Upper lobe of left lung (tissue), 4 donors: ENCODE data around the gene IL17RB.

Experiments
- EP300 ChIP-seq, 4 donors: sonication (generic); formaldehyde crosslinking; IDR thresholded peaks; one replicate each; pipeline ENCODE4 v1.5.1; 2017; ENCODE audit warnings: antibody characterized with exemption in 4 of 4, control low read depth in 2 of 4
- POLR2A ChIP-seq, 4 donors: fragments of 450-650 bp; IDR thresholded peaks; one replicate each; pipeline ENCODE4 v1.5.1; 2016 to 2017; ENCODE audit warnings: antibody characterized with exemption in 4 of 4, mild to moderate bottlenecking in 2 of 4
- POLR2AphosphoS5 ChIP-seq, 2 donors: sonication (generic); formaldehyde crosslinking; IDR thresholded peaks; one replicate each; pipeline ENCODE4 v1.5.1; 2017; ENCODE audit warnings: antibody characterized with exemption in 2 of 2
- TF ChIP-seq, protein P1 (sequence below), 6 experiments: fragments of 450-650 bp in 4 of 6; fragments of 200-600 bp in 2 of 6; sonication (generic) in 2 of 6; IDR thresholded peaks; one replicate each; pipeline ENCODE4 v1.5.1; 2016 to 2019; ENCODE audit warnings: antibody characterized with exemption in 6 of 6

DNA sequence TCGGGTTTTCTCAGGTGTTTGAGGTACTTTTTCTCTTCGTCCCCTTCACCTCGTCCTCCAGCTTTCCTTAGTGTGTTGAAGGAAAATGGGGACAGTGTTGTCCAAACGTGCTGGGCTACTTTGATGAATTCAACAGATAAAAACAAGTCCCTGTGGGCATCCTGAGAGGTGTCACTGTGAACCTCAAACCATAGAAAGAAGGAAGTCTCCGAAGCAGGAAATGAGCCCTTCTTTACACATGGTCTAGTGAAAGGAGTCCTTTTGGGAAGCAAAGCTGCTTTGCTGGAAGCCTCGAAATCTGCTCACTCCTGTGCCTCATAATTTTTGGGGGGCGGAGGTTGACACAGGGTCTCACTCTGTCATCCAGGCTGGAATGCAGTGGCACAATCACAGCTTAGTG is 10.6 kb downstream of the IL17RB start:
- TF ChIP-seq, protein P1, sequence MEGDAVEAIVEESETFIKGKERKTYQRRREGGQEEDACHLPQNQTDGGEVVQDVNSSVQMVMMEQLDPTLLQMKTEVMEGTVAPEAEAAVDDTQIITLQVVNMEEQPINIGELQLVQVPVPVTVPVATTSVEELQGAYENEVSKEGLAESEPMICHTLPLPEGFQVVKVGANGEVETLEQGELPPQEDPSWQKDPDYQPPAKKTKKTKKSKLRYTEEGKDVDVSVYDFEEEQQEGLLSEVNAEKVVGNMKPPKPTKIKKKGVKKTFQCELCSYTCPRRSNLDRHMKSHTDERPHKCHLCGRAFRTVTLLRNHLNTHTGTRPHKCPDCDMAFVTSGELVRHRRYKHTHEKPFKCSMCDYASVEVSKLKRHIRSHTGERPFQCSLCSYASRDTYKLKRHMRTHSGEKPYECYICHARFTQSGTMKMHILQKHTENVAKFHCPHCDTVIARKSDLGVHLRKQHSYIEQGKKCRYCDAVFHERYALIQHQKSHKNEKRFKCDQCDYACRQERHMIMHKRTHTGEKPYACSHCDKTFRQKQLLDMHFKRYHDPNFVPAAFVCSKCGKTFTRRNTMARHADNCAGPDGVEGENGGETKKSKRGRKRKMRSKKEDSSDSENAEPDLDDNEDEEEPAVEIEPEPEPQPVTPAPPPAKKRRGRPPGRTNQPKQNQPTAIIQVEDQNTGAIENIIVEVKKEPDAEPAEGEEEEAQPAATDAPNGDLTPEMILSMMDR (IDR thresholded peaks at IDR 0.05) = no peak
- TF ChIP-seq EP300 (IDR thresholded peaks at IDR 0.05) (no peak), POLR2A (IDR thresholded peaks at IDR 0.05) (no peak), POLR2AphosphoS5 (IDR thresholded peaks at IDR 0.05) (no peak)
